GM21526 (cell line): ENCODE results near the gene ACCS.
A peak's percentile ranks its signal among the peaks of the same experiment; 100 is the strongest.

Experiments
- ATAC-seq: cut with Tn5 transposase; IDR thresholded peaks from one replicate; pipeline ENCODE4 v1.9.1; 2021; ENCODE audit warnings: moderate library complexity; ENCODE audit not compliant: unreplicated experiment, low FRiP score

The ACCS gene

GRCh38 chr11:44065841-44066731 is at the start of gene ACCS:
TSS of gene ACCS (plus strand) at chr11:44066270. CDS start at chr11:44067628, 1,358 bp downstream.
- ATAC-seq = peak; percentile 97

- ATAC-seq = no peak
These were observed 49.3 kb upstream of the ACCS start for GRCh38 chr11:44016546-44017442.

- ATAC-seq = no peak
These were observed 48.5 kb upstream of the ACCS start for GRCh38 chr11:44017443-44018126.

- no peak for ATAC-seq
These were observed 47.9 kb upstream of the ACCS start for GRCh38 chr11:44018127-44018521.

- ATAC-seq = no peak
These were observed 47.2 kb upstream of the ACCS start for GRCh38 chr11:44018829-44019228.

- ATAC-seq = no peak
These were observed 41.1 kb upstream of the ACCS start for GRCh38 chr11:44024977-44025376.

- ATAC-seq = no peak
These were observed 40.3 kb upstream of the ACCS start for GRCh38 chr11:44025727-44026126.

- no peak for ATAC-seq
These were observed 37.7 kb upstream of the ACCS start for GRCh38 chr11:44028401-44028800.

GRCh38 chr11:44028816-44029506 is 37.1 kb upstream of the ACCS start:
- no peak for ATAC-seq

- ATAC-seq = no peak
These were observed 36.6 kb upstream of the ACCS start for GRCh38 chr11:44029507-44029845.

GRCh38 chr11:44029977-44030911 is 35.8 kb upstream of the ACCS start:
- no peak for ATAC-seq

GRCh38 chr11:44030996-44031395 is 35.1 kb upstream of the ACCS start:
- no peak for ATAC-seq

GRCh38 chr11:44031549-44031948 is 34.5 kb upstream of the ACCS start:
- ATAC-seq = no peak

- no peak for ATAC-seq
These were observed 33.6 kb upstream of the ACCS start for GRCh38 chr11:44032299-44033085.

- no peak for ATAC-seq
These were observed 32.6 kb upstream of the ACCS start for GRCh38 chr11:44033411-44033850.

- ATAC-seq = no peak
These were observed 32.2 kb upstream of the ACCS start for GRCh38 chr11:44033856-44034255.

- ATAC-seq = no peak
These were observed 31.4 kb upstream of the ACCS start for GRCh38 chr11:44034639-44035038.
